Natural killer cell (primary cell): ENCODE results near the gene MYOM1. TPM values are rescaled to one million over a fixed set of nuclear protein-coding genes. Genes with fewer than 3 reads are reported as not detected.
"Not testable (repeated sequence)": the region's sequence is repeated elsewhere in the genome, so short reads cannot be mapped to it uniquely, and the experiment has no call there.

Source experiments
- ATAC-seq, 3 donors: fragments of 150-1000 bp in 2 of 3; fragments of 200-7000 bp in 1 of 3; cut with Tn5 transposase; 1 replicate in 1 of 3; 2 replicates in 2 of 3; pipeline ENCODE4 v1.10.0; 2021; ENCODE audit warnings: mild to moderate bottlenecking in 2 of 3, moderate library complexity in 2 of 3
- DNase-seq, 2 donors: peaks; one replicate each; pipeline versions ENCODE4 v3.0.0 to v3.0.0-alpha.2; 2013 to 2021; ENCODE audit warnings: mixed read lengths in 1 of 2
- H3K27ac ChIP-seq: one replicate; pipeline ENCODE4 v1.5.1; 2013; ENCODE audit warnings: mild to moderate bottlenecking, low read length
- H3K27me3 ChIP-seq: one replicate; pipeline ENCODE4 v1.6.1; 2013; ENCODE audit warnings: low read length; ENCODE audit not compliant: control insufficient read depth, insufficient read depth
- H3K36me3 ChIP-seq: one replicate; pipeline ENCODE4 v1.6.1; 2013; ENCODE audit warnings: low read length; ENCODE audit not compliant: control insufficient read depth, insufficient read depth
- H3K4me1 ChIP-seq: one replicate; pipeline ENCODE4 v1.6.1; 2013; ENCODE audit warnings: low read length; ENCODE audit not compliant: control insufficient read depth, insufficient read depth
- H3K4me3 ChIP-seq: one replicate; pipeline ENCODE4 v1.5.1; 2013; ENCODE audit warnings: low read length
- H3K9me3 ChIP-seq: one replicate; pipeline ENCODE4 v1.6.1; 2013; ENCODE audit warnings: low read length; ENCODE audit not compliant: control insufficient read depth, insufficient read depth
- H3K27ac Mint-ChIP-seq, 2 donors: one replicate each; pipeline ENCODE4 v1.8.0; 2022; ENCODE audit warnings: mild to moderate bottlenecking in 2 of 2, mixed read lengths in 2 of 2, moderate library complexity in 1 of 2
- H3K27me3 Mint-ChIP-seq, 2 donors: one replicate each; pipeline ENCODE4 v1.8.0; 2022; ENCODE audit warnings: low read depth in 2 of 2, mixed read lengths in 2 of 2
- H3K36me3 Mint-ChIP-seq: one replicate; pipeline ENCODE4 v1.8.0; 2022; ENCODE audit warnings: mixed read lengths
- H3K4me1 Mint-ChIP-seq, 2 donors: one replicate each; pipeline ENCODE4 v1.8.0; 2022; ENCODE audit warnings: mixed read lengths in 2 of 2
- H3K4me3 Mint-ChIP-seq: one replicate; pipeline ENCODE4 v1.8.0; 2022; ENCODE audit warnings: mild to moderate bottlenecking, moderate library complexity, mixed read lengths
- H3K9me3 Mint-ChIP-seq, 2 donors: one replicate each; pipeline ENCODE4 v1.8.0; 2022; ENCODE audit warnings: mixed read lengths in 2 of 2
- CTCF ChIP-seq: fragments of 200-600 bp; IDR thresholded peaks from one replicate; pipeline ENCODE4 v1.8.0; 2022; ENCODE audit warnings: antibody characterized with exemption
- WGBS: methylation state at CpG from one replicate; pipeline ENCODE4 v1.1.7; 2013; ENCODE audit warnings: missing lambda C conversion rate; ENCODE audit not compliant: insufficient coverage; 5-methylcytosine and 5-hydroxymethylcytosine counted together
- intact Hi-C: fragments of 100-400 bp; cut with micrococcal nuclease; formaldehyde crosslinking; loops from one replicate; pipeline ENCODE4 v1.14.2; 2022
- total RNA-seq, 4 donors: library from RNA; stranded (reverse); fragments of 120-200 nt in 1 of 4; gene quantifications; one replicate each; pipeline versions ENCODE4 v1.2.3 to v1.2.4, GENCODE V29; 2013 to 2022

Gene MYOM1
- total RNA-seq, 3 donors from 2014 or later (not counting 1 experiment from before 2014, with no cell fraction given): 1.7 to 5.8 (median 3.0) TPM

DNA sequence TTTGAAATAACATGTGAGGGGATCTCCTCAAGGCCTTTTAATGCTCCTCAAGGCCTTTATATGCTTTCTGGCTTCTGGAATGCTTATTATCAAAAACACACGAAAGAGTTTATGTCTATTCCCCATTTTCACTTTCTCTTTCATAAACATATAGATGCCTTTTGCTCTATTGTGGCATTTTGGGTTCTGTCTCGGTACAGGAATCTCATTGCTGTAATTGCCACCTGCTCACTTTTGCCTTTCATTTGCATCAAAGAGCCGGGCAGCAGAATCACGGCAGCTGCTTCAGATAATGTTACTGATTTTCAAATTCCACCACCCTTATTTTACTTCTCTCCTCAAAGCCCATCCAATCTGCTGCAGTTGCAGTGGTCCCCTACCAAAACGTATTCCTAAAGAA lies 152.0 kb downstream of the MYOM1 start:
- peak in 1 of 2 donors; percentile 24 for DNase-seq
- Histone ChIP-seq H3K4me3 (no peak overlapping the region), H3K36me3 (no peaks in the 10 kb centered on the region), H3K9me3 (no peaks in the 10 kb centered on the region), H3K27ac (peak overlapping the region; percentile 23), H3K4me1 (peaks cover 33% of the 10 kb centered on the region), H3K27me3 (no peaks in the 10 kb centered on the region)
- H3K4me3 Mint-ChIP-seq: peak overlapping the region; percentile 85
- no peaks in the 10 kb centered on the region for H3K9me3 Mint-ChIP-seq
- ATAC-seq: peak; percentile 33 to 37 (median 34)
- peaks cover 39 to 48% of the 10 kb centered on the region in 2 donors for H3K4me1 Mint-ChIP-seq
- TF ChIP-seq CTCF: no peak
- H3K36me3 Mint-ChIP-seq: no peaks in the 10 kb centered on the region
- H3K27ac Mint-ChIP-seq: peak overlapping the region; percentile 81 to 88
- WGBS: 13% methylated on average over 4 of the region's 5 CpGs
- H3K27me3 Mint-ChIP-seq: no peaks in the 10 kb centered on the region
- intact Hi-C loops: loop anchor here (10.0 kb wide), 1 partner anchor 133 kb away; no protein-coding TSS in a partner anchor

DNA sequence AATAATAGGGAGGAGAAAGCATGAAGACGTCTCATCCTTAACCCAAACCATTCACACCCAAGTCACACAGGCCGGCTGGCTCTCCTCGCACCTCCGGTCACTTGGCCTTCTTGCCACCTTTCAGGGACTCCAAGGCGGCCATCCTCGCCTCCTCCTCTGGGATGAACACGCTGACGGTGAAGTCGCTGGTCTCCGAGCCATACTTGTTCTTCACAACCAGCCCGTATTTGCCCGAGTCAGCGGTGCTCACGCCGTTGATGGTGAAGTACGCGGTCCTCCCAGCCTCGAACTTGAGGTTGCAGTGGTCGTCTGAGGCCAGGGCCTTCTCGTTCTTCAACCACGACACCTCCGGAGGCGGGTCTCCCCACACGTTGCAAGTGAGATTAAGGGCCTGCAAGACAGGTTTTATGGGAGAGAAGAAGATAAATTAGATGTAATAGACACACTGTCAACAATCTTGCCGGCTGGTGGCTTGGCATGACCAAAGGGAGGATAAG lies 152.6 kb downstream of the MYOM1 start:
- peaks cover 41 to 53% of the 10 kb centered on the region in 2 donors for H3K4me1 Mint-ChIP-seq
- Histone ChIP-seq H3K27me3 (no peaks in the 10 kb centered on the region), H3K9me3 (no peaks in the 10 kb centered on the region), H3K36me3 (no peaks in the 10 kb centered on the region), H3K27ac (peak overlapping the region; percentile 23), H3K4me3 (no peak overlapping the region), H3K4me1 (peaks cover 34% of the 10 kb centered on the region)
- peak overlapping the region; percentile 81 to 88 for H3K27ac Mint-ChIP-seq
- no peaks in the 10 kb centered on the region for H3K36me3 Mint-ChIP-seq
- WGBS: 61% methylated on average over 25 of the region's 25 CpGs
- peak; percentile 15 to 26 (median 25) for ATAC-seq
- intact Hi-C loops: loop anchor here (10.0 kb wide), 1 partner anchor 132 kb away; no protein-coding TSS in a partner anchor
- no peak for DNase-seq
- H3K9me3 Mint-ChIP-seq: no peaks in the 10 kb centered on the region
- TF ChIP-seq CTCF: no peak
- no peaks in the 10 kb centered on the region for H3K27me3 Mint-ChIP-seq
- H3K4me3 Mint-ChIP-seq: peak overlapping the region; percentile 85

- peak overlapping the region; percentile 85 for H3K4me3 Mint-ChIP-seq
- H3K9me3 Mint-ChIP-seq: no peaks in the 10 kb centered on the region
- intact Hi-C loops: loop anchor here (10.0 kb wide), 1 partner anchor 132 kb away; no protein-coding TSS in a partner anchor
These were observed 153.2 kb downstream of the MYOM1 start for GRCh38 chr18:3066341-3067110.

GRCh38 chr18:3063766-3064165 lies 156.0 kb downstream of the MYOM1 start:
- H3K27me3 Mint-ChIP-seq, H3K4me3 Mint-ChIP-seq, H3K9me3 Mint-ChIP-seq, ATAC-seq, H3K27ac ChIP-seq, DNase-seq, H3K4me3 ChIP-seq, H3K9me3 ChIP-seq, H3K36me3 ChIP-seq, H3K27me3 ChIP-seq, H3K36me3 Mint-ChIP-seq: not testable (repeated sequence)
- H3K4me1 Mint-ChIP-seq: peaks cover 65 to 69% of the 10 kb centered on the region in 2 donors
- 89% methylated on average over 4 of the region's 4 CpGs for WGBS
- intact Hi-C loops: loop anchor here (2.0 to 10.0 kb wide), 4 partner anchors 69 to 539 kb away; partner anchors contain the start of gene MYL12A
- H3K4me1 ChIP-seq: peaks cover 63% of the 10 kb centered on the region
- peak overlapping the region in 1 of 2 donors; percentile 87 for H3K27ac Mint-ChIP-seq

More at GRCh38 chr18:3066341-3067110, 153.2 kb downstream of the MYOM1 start:
- H3K27me3 Mint-ChIP-seq: no peaks in the 10 kb centered on the region
- Histone ChIP-seq H3K4me3 (no peak overlapping the region), H3K27me3 (no peaks in the 10 kb centered on the region), H3K4me1 (peaks cover 41% of the 10 kb centered on the region), H3K27ac (peak overlapping the region; percentile 34), H3K36me3 (no peaks in the 10 kb centered on the region), H3K9me3 (no peaks in the 10 kb centered on the region)
- WGBS: 50% methylated on average over 16 of the region's 17 CpGs
- no peak for TF ChIP-seq CTCF
- peak overlapping the region; percentile 81 to 88 for H3K27ac Mint-ChIP-seq
- ATAC-seq (peak in 2 of 3 donors; percentile 10 to 55), DNase-seq (peak in 1 of 2 donors; percentile 20)
- no peaks in the 10 kb centered on the region for H3K36me3 Mint-ChIP-seq
- peaks cover 48 to 59% of the 10 kb centered on the region in 2 donors for H3K4me1 Mint-ChIP-seq
